NCI-H1694 (cell line): ENCODE data around the gene COMP.

ENCODE experiments used
- DNase-seq: peaks from one replicate; lab custom pipeline; 2025; lab: John Stamatoyannopoulos, UW

COMP gene

GRCh38 chr19:18768997-18769891, 21.9 kb downstream of the COMP start:
- DNase-seq = no peak

GRCh38 chr19:18768046-18768771, 22.9 kb downstream of the COMP start:
- DNase-seq = no peak

GRCh38 chr19:18765224-18765623, 25.9 kb downstream of the COMP start:
- no peak for DNase-seq

GRCh38 chr19:18764591-18765051, 26.5 kb downstream of the COMP start:
- no peak for DNase-seq

- peak; percentile 34 for DNase-seq
Measured at GRCh38 chr19:18763674-18764590, 27.2 kb downstream of the COMP start.

- peak; percentile 87 for DNase-seq
Measured at GRCh38 chr19:18762125-18763023, 28.7 kb downstream of the COMP start.

- peak; percentile 21 for DNase-seq
Measured at GRCh38 chr19:18761531-18762110, 29.5 kb downstream of the COMP start.

- DNase-seq = no peak
Measured at GRCh38 chr19:18760440-18761383, 30.4 kb downstream of the COMP start.

GRCh38 chr19:18759995-18760426, 31.1 kb downstream of the COMP start:
- no peak for DNase-seq

GRCh38 chr19:18759304-18759994, 31.7 kb downstream of the COMP start:
- DNase-seq = no peak

GRCh38 chr19:18756896-18757295, 34.2 kb downstream of the COMP start:
- no peak for DNase-seq

- DNase-seq = no peak
Measured at GRCh38 chr19:18754501-18754900, 36.6 kb downstream of the COMP start.

- no peak for DNase-seq
Measured at GRCh38 chr19:18751571-18751970, 39.5 kb downstream of the COMP start.

- no peak for DNase-seq
Measured at GRCh38 chr19:18750295-18750970, 40.7 kb downstream of the COMP start.

GRCh38 chr19:18749362-18750231, 41.5 kb downstream of the COMP start:
- no peak for DNase-seq

- DNase-seq = no peak
Measured at GRCh38 chr19:18746401-18747325, 44.4 kb downstream of the COMP start.
